Spleen (tissue), 7 donors: ENCODE data around the gene ACKR3.

Experiments used
- CTCF ChIP-seq, 11 experiments: fragments of 200-600 bp in 7 of 11; fragments of 450-650 bp in 4 of 11; sonication (generic) in 4 of 11; IDR thresholded peaks in 8 of 11; conservative IDR thresholded peaks in 3 of 11; 1 replicate in 7 of 11; 2 replicates in 4 of 11; pipeline versions ENCODE4 v1.4.0 to v1.8.0; 2016 to 2021; ENCODE audit warnings: antibody characterized with exemption in 11 of 11, inconsistent platforms in 4 of 11, mild to moderate bottlenecking in 1 of 11
- POLR2A ChIP-seq, 3 donors: fragments of 450-650 bp; IDR thresholded peaks; one replicate each; pipeline ENCODE4 v1.5.1; 2017; ENCODE audit warnings: antibody characterized with exemption in 3 of 3, mild to moderate bottlenecking in 1 of 3
- donor health status: DM: no; HTN: no; CAD: no; lungs with moderate emphysema.
- donor health status: DM: no; HTN: no; CAD: no.
- donor health status: DM: no; HTN: no; CAD: no.

DNA sequence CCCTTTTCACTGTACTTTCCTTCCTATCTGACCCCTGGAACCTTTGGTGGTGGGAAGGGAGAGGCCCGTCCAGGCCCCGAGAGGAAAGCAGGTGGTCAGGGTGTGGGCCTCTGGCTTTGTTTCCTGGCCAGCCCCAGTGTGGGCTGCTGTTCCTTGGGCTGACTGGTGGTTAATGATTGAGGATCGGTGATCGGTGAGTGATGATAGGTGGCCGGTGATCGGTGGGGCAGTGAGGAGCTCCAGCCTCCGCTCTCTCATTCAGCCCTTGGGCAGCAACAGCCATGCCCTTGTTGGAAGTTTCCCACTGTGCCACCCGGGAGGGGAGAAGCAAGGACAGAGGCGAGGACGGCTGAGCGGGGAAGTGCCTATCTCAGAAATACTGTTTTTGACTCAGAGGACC, 7.3 kb downstream of the ACKR3 start:
- TF ChIP-seq CTCF (IDR thresholded peaks at IDR 0.05 in 8 of 11, conservative IDR thresholded peaks at IDR 0.05 in 3 of 11) (no peak), POLR2A (IDR thresholded peaks at IDR 0.05) (no peak)
